B cell (primary cell): ENCODE measurements around the gene RALA. TPM values are rescaled to one million over a fixed set of nuclear protein-coding genes. Genes with fewer than 3 reads are reported as not detected.
A peak's percentile ranks its signal among the peaks of the same experiment; 100 is the strongest.

Source experiments
- ATAC-seq: fragments of 200-7000 bp; cut with Tn5 transposase; one replicate; pipeline ENCODE4 v1.10.0; 2021; ENCODE audit warnings: low read depth, mild to moderate bottlenecking, moderate number of reproducible peaks, moderate library complexity
- CTCF ChIA-PET: fragments of 350-600 bp; sonication (Branson Sonifier 250); formaldehyde crosslinking; loops from one replicate; lab custom pipeline; 2021; ENCODE audit warnings: antibody characterized with exemption, inconsistent platforms; lab: Charles Lee
- POLR2A ChIA-PET: fragments of 350-600 bp; sonication (Branson Sonifier 250); formaldehyde crosslinking; loops from one replicate; lab custom pipeline; 2021; ENCODE audit warnings: antibody characterized with exemption; lab: Charles Lee
- DNase-seq: peaks from one replicate; pipeline ENCODE4 v3.0.0; 2013
- H2AFZ ChIP-seq: 2 replicates; pipeline ENCODE4 v1.6.1; 2012; ENCODE audit warnings: mild to moderate bottlenecking, low read depth, low read length; ENCODE audit not compliant: insufficient read depth, poor library complexity, severe bottlenecking
- H3K27ac ChIP-seq, 2 donors: 1 replicate in 1 of 2; 2 replicates in 1 of 2; pipeline ENCODE4 v1.5.1; 2012 to 2013; ENCODE audit warnings: low read length in 2 of 2, mild to moderate bottlenecking in 2 of 2, moderate library complexity in 1 of 2
- H3K27me3 ChIP-seq, 4 experiments: fragments of 200-600 bp in 1 of 4; sonication (generic) in 1 of 4; replicated peaks in 1 of 4; 1 replicate in 2 of 4; 2 replicates in 2 of 4; pipeline versions ENCODE4 v1.6.1 to v1.7.0; 2013 to 2016; ENCODE audit warnings: low read length in 3 of 4, mild to moderate bottlenecking in 2 of 4, mixed read lengths in 1 of 4, moderate library complexity in 1 of 4; ENCODE audit not compliant: insufficient read depth in 4 of 4, control insufficient read depth in 3 of 4; ENCODE audit errors: control extremely low read depth in 1 of 4
- H3K36me3 ChIP-seq, 2 experiments: replicated peaks in 1 of 2; 1 replicate in 1 of 2; 2 replicates in 1 of 2; pipeline versions ENCODE4 v1.6.1 to v1.7.1; 2013; ENCODE audit warnings: low read length in 1 of 2; ENCODE audit not compliant: insufficient read depth in 2 of 2, control insufficient read depth in 1 of 2; ENCODE audit errors: control extremely low read depth in 1 of 2, extremely low read depth in 1 of 2
- H3K4me1 ChIP-seq, 2 donors: fragments of 200-600 bp in 1 of 2; sonication (generic) in 1 of 2; 1 replicate in 1 of 2; 2 replicates in 1 of 2; pipeline versions ENCODE4 v1.5.1 to v1.6.1; 2013 to 2017; ENCODE audit warnings: low read length in 2 of 2; ENCODE audit not compliant: control insufficient read depth in 2 of 2, insufficient read depth in 2 of 2
- H3K4me2 ChIP-seq: replicated peaks from 2 replicates; pipeline ENCODE3; 2012; ENCODE audit warnings: mild to moderate bottlenecking, low read depth, low read length; ENCODE audit not compliant: poor library complexity, severe bottlenecking
- H3K4me3 ChIP-seq, 5 experiments: fragments of 200-600 bp in 1 of 5; sonication (generic) in 1 of 5; 1 replicate in 3 of 5; 2 replicates in 2 of 5; pipeline versions ENCODE4 v1.5.1 to v1.7.0; 2011 to 2016; ENCODE audit warnings: low read length in 4 of 5, mild to moderate bottlenecking in 4 of 5, low read depth in 2 of 5, control low read depth in 1 of 5, moderate library complexity in 1 of 5; ENCODE audit not compliant: insufficient read depth in 1 of 5; ENCODE audit errors: control extremely low read depth in 1 of 5, extremely low read depth in 1 of 5
- H3K79me2 ChIP-seq: fragments of 200-600 bp; sonication (generic); one replicate; pipeline ENCODE4 v1.6.0; 2016; ENCODE audit warnings: low read length; ENCODE audit not compliant: control insufficient read depth, insufficient read depth
- H3K9ac ChIP-seq: fragments of 200-600 bp; sonication (generic); 2 replicates; pipeline ENCODE4 v1.6.1; 2017; ENCODE audit warnings: mild to moderate bottlenecking, low read length, moderate library complexity
- H3K9me3 ChIP-seq, 3 donors: one replicate each; pipeline versions ENCODE4 v1.6.1 to v1.7.1; 2013; ENCODE audit warnings: low read length in 2 of 3; ENCODE audit not compliant: control insufficient read depth in 2 of 3, insufficient read depth in 1 of 3; ENCODE audit errors: control extremely low read depth in 1 of 3
- H4K20me1 ChIP-seq: 2 replicates; pipeline ENCODE4 v1.6.0; 2012; ENCODE audit warnings: mild to moderate bottlenecking, low read length; ENCODE audit not compliant: insufficient read depth, control insufficient read depth, poor library complexity, severe bottlenecking
- H3K27ac Mint-ChIP-seq: one replicate; pipeline ENCODE4 v1.8.0; 2021; ENCODE audit warnings: mixed read lengths
- H3K27me3 Mint-ChIP-seq: one replicate; pipeline ENCODE4 v1.8.0; 2021; ENCODE audit warnings: mixed read lengths
- H3K4me1 Mint-ChIP-seq: one replicate; pipeline ENCODE4 v1.8.0; 2021; ENCODE audit warnings: mixed read lengths
- H3K4me3 Mint-ChIP-seq: one replicate; pipeline ENCODE4 v1.8.0; 2021; ENCODE audit warnings: mixed read lengths
- H3K9me3 Mint-ChIP-seq: one replicate; pipeline ENCODE4 v1.8.0; 2022; ENCODE audit warnings: mixed read lengths; ENCODE audit not compliant: insufficient read depth
- CTCF ChIP-seq: fragments of 200-600 bp; IDR thresholded peaks from one replicate; pipeline ENCODE4 v1.8.0; 2022; ENCODE audit warnings: antibody characterized with exemption, mild to moderate bottlenecking
- EZH2 ChIP-seq: IDR thresholded peaks from 2 replicates; pipeline ENCODE4 v1.6.1; 2012; ENCODE audit warnings: borderline replicate concordance, low read depth, mild to moderate bottlenecking, moderate library complexity, low read length; ENCODE audit not compliant: insufficient read depth, poor library complexity, severe bottlenecking
- WGBS: methylation state at CpG from one replicate; pipeline ENCODE4 v1.1.5; 2013; ENCODE audit warnings: missing lambda C conversion rate; ENCODE audit not compliant: insufficient coverage; 5-methylcytosine and 5-hydroxymethylcytosine counted together
- intact Hi-C: fragments of 100-400 bp; cut with micrococcal nuclease; formaldehyde crosslinking; loops from one replicate; pipeline ENCODE4 v1.10.0; 2022
- polyA plus RNA-seq: library from polyadenylated mRNA; depleted of rRNA; stranded (reverse); fragments of >200 nt; gene quantifications from 2 replicates; pipeline ENCODE4 v1.2.3, GENCODE V29; 2012
- total RNA-seq, 2 donors: library from RNA; stranded (reverse); fragments of 120-200 nt in 1 of 2; gene quantifications; 1 replicate in 1 of 2; 2 replicates in 1 of 2; pipeline versions ENCODE4 v1.2.3 to v1.2.4, GENCODE V29; 2013 to 2022

Gene RALA
- total and polyA plus RNA-seq, 2 donors (not counting 1 experiment from before 2014, with no cell fraction given): 9.3 to 29.8 TPM

- H3K4me3 Mint-ChIP-seq: peak overlapping the region; percentile 95
- peaks cover 55% of the 10 kb centered on the region for H3K4me1 Mint-ChIP-seq
- ChIA-PET CTCF (interaction anchor here (1.0 to 6.5 kb wide), 6 partner anchors 43 to 511 kb away, joined by 3 to 69 read pairs (median 7); partner anchors contain the start of genes MPLKIP and SUGCT), POLR2A (interaction anchor here (1.9 kb wide), 1 partner anchor 109 kb away, joined by 9 read pairs; no protein-coding TSS in a partner anchor)
- WGBS: under 1% methylated on average over 65 of the region's 68 CpGs
- Histone ChIP-seq H4K20me1 (peaks cover 11% of the 10 kb centered on the region), H3K9me3 (no peaks in the 10 kb centered on the region), H3K4me3 (peak overlapping the region; percentile 82 to 97 (median 84)), H3K9ac (peak overlapping the region; percentile 88), H3K4me1 (peaks cover 24 to 26% of the 10 kb centered on the region in 2 donors), H3K4me2 (peak overlapping the region; percentile 89), H3K27me3 (no peaks in the 10 kb centered on the region), H2AFZ (peak overlapping the region; percentile 93), H3K27ac (peak overlapping the region; percentile 86 to 93), H3K79me2 (peaks cover 61% of the 10 kb centered on the region), H3K36me3 (no peaks in the 10 kb centered on the region)
- peak; percentile 47 for DNase-seq
- no peak for TF ChIP-seq EZH2
- no peak for TF ChIP-seq CTCF
- intact Hi-C loops: loop anchor here (1.0 to 10.0 kb wide), 6 partner anchors 42 to 1439 kb away; partner anchors contain the start of genes MPLKIP and YAE1
- H3K27me3 Mint-ChIP-seq: no peaks in the 10 kb centered on the region
- peak overlapping the region; percentile 92 for H3K27ac Mint-ChIP-seq
- peak; percentile 59 for ATAC-seq
- no peaks in the 10 kb centered on the region for H3K9me3 Mint-ChIP-seq
Measured at GRCh38 chr7:39623732-39624441, 515 bp downstream of the RALA start.

GRCh38 chr7:39624442-39624807 lies 1.1 kb downstream of the RALA start:
- Mint-ChIP-seq H3K4me3 (peak overlapping the region; percentile 95), H3K27me3 (no peaks in the 10 kb centered on the region), H3K9me3 (no peaks in the 10 kb centered on the region), H3K4me1 (peaks cover 57% of the 10 kb centered on the region), H3K27ac (peak overlapping the region; percentile 91)
- Histone ChIP-seq H2AFZ (peak overlapping the region; percentile 93), H3K4me3 (peak overlapping the region; percentile 82 to 97 (median 84)), H3K79me2 (peaks cover 67% of the 10 kb centered on the region), H3K4me2 (peak overlapping the region; percentile 89), H3K27ac (peak overlapping the region; percentile 48 to 93), H3K36me3 (no peaks in the 10 kb centered on the region), H3K4me1 (peaks cover 24 to 26% of the 10 kb centered on the region in 2 donors), H3K9me3 (no peaks in the 10 kb centered on the region), H3K9ac (peak overlapping the region; percentile 88), H4K20me1 (peaks cover 11% of the 10 kb centered on the region), H3K27me3 (no peaks in the 10 kb centered on the region)
- intact Hi-C loops: loop anchor here (1.0 to 10.0 kb wide), 3 partner anchors 42 to 1440 kb away; partner anchors contain the start of gene MPLKIP
- DNase-seq (peak; percentile 80), ATAC-seq (no peak)
- WGBS: 6% methylated on average over 4 of the region's 7 CpGs
- TF ChIP-seq EZH2 (no peak), CTCF (no peak)
- ChIA-PET CTCF (interaction anchor here (1.0 to 6.5 kb wide), 6 partner anchors 44 to 510 kb away, joined by 3 to 69 read pairs (median 7); partner anchors contain the start of genes MPLKIP and SUGCT), POLR2A (no interaction called here)
